CD4-positive, alpha-beta memory T cell (primary cell): Measurements from ENCODE around the gene SOX15. TPM values are rescaled to one million over a fixed set of nuclear protein-coding genes. Genes with fewer than 3 reads are reported as not detected.
A peak's percentile ranks its signal among the peaks of the same experiment; 100 is the strongest.
"Not testable (repeated sequence)": the region's sequence is repeated elsewhere in the genome, so short reads cannot be mapped to it uniquely, and the experiment has no call there.

Source experiments
- CTCF ChIA-PET: fragments of 350-600 bp; sonication (Branson Sonifier 250); formaldehyde crosslinking; loops from one replicate; lab custom pipeline; 2021; ENCODE audit warnings: inconsistent platforms; ENCODE audit not compliant: partially characterized antibody; lab: Charles Lee
- POLR2A ChIA-PET: fragments of 350-600 bp; sonication (Branson Sonifier 250); formaldehyde crosslinking; loops from one replicate; lab custom pipeline; 2021; ENCODE audit not compliant: partially characterized antibody; lab: Charles Lee
- DNase-seq, 5 donors: peaks; one replicate each; pipeline versions ENCODE4 v3.0.0 to v3.0.0-alpha.2; 2020 to 2022; ENCODE audit warnings: mixed read lengths in 1 of 5
- H3K27ac ChIP-seq: one replicate; pipeline ENCODE4 v1.7.0; 2013; ENCODE audit warnings: low read depth, low read length
- H3K27me3 ChIP-seq: 2 replicates; pipeline ENCODE4 v1.7.0; 2013; ENCODE audit warnings: mild to moderate bottlenecking, low read length, moderate library complexity; ENCODE audit not compliant: insufficient read depth
- H3K36me3 ChIP-seq: 2 replicates; pipeline ENCODE4 v1.7.0; 2013; ENCODE audit warnings: mild to moderate bottlenecking, low read length, moderate library complexity; ENCODE audit not compliant: insufficient read depth
- H3K4me1 ChIP-seq: 2 replicates; pipeline ENCODE4 v1.7.0; 2013; ENCODE audit warnings: mild to moderate bottlenecking, low read length, moderate library complexity; ENCODE audit not compliant: insufficient read depth
- H3K4me3 ChIP-seq, 2 donors: one replicate each; pipeline ENCODE4 v1.7.0; 2013; ENCODE audit warnings: low read length in 2 of 2, mild to moderate bottlenecking in 1 of 2
- H3K9me3 ChIP-seq, 2 donors: one replicate each; pipeline ENCODE4 v1.7.0; 2013; ENCODE audit warnings: low read length in 2 of 2, control low read depth in 1 of 2; ENCODE audit not compliant: control insufficient read depth in 1 of 2
- H3K27ac Mint-ChIP-seq, 7 donors: one replicate each; pipeline ENCODE4 v1.8.0; 2020 to 2021; ENCODE audit warnings: mixed read lengths in 7 of 7, mild to moderate bottlenecking in 6 of 7, inconsistent platforms in 3 of 7, moderate library complexity in 3 of 7
- H3K27me3 Mint-ChIP-seq, 2 donors: one replicate each; pipeline ENCODE4 v1.8.0; 2020 to 2021; ENCODE audit warnings: mixed read lengths in 2 of 2
- H3K36me3 Mint-ChIP-seq, 2 donors: one replicate each; pipeline ENCODE4 v1.8.0; 2020 to 2021; ENCODE audit warnings: mixed read lengths in 2 of 2, inconsistent platforms in 1 of 2, mild to moderate bottlenecking in 1 of 2
- H3K4me1 Mint-ChIP-seq, 4 donors: one replicate each; pipeline ENCODE4 v1.8.0; 2020 to 2021; ENCODE audit warnings: mixed read lengths in 4 of 4, mild to moderate bottlenecking in 1 of 4
- H3K4me3 Mint-ChIP-seq, 8 donors: one replicate each; pipeline ENCODE4 v1.8.0; 2020 to 2021; ENCODE audit warnings: mixed read lengths in 8 of 8, mild to moderate bottlenecking in 7 of 8, moderate library complexity in 6 of 8, inconsistent platforms in 3 of 8
- H3K9me3 Mint-ChIP-seq, 8 donors: one replicate each; pipeline ENCODE4 v1.8.0; 2020 to 2021; ENCODE audit warnings: mixed read lengths in 8 of 8, mild to moderate bottlenecking in 5 of 8, inconsistent platforms in 3 of 8, moderate library complexity in 1 of 8
- intact Hi-C: fragments of 100-400 bp; cut with micrococcal nuclease; formaldehyde crosslinking; loops from one replicate; pipeline ENCODE4 v1.15.1; 2023
- polyA plus RNA-seq, 2 donors: library from polyadenylated mRNA; unstranded; fragments of 300-500 nt; fragmentation: Illumina TruSeq; gene quantifications; one replicate each; pipeline ENCODE4 v1.2.3, GENCODE V29; 2021
- total RNA-seq, 2 experiments: library from RNA; stranded (reverse); gene quantifications; one replicate each; pipeline ENCODE4 v1.2.3, GENCODE V29; 2021

The SOX15 gene
- total and polyA plus RNA-seq, 4 experiments from 2014 or later = 1.0 to 1.1 TPM; not detected in 2

DNA sequence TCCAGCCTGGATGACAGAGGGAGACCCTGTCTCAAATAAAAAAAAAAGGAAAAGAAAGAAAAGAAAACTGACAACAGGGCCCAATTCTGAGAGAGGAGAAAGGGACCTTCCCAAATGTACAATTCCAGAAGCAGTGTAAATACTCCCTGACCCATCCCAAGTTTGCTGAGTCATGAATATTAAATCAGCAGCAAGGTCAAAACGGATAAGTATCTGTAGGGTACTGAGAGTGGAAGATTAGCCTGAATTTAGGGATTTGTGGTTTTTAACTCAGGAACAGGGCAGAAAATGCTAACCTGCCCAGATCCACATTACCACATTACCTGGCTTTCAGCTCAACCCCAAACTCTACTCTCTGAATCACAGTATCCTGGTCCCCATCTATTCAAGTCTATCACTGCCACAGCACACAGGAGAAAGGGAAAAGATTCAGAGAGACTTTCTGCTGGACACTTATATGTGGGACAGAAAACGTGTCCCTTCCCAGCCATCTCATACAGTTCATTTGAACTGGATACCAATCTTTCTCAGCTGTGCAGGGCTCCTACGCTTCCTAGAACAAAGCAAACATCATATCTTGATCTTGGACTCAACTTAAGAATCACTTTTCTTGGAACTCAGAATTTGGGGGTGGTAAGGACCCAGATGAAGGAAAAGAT is 21.9 kb upstream of the SOX15 start:
- H3K4me3 ChIP-seq = no peak overlapping the region
- Mint-ChIP-seq H3K4me1 (peaks cover 25 to 53% (median 41%) of the 10 kb centered on the region in 4 donors), H3K9me3 (no peaks in the 10 kb centered on the region), H3K27me3 (no peaks in the 10 kb centered on the region), H3K27ac (peak overlapping the region in 5 of 7 donors; percentile 23 to 63 (median 51)), H3K36me3 (peaks cover 11 to 12% of the 10 kb centered on the region in 2 donors), H3K4me3 (peak overlapping the region in 5 of 8 donors; percentile 70 to 95 (median 87))
- ChIA-PET CTCF (interaction anchor here (2.0 to 2.3 kb wide), 2 partner anchors 16 to 22 kb away, joined by 7 to 10 read pairs; partner anchors contain the start of genes SAT2 and SOX15), POLR2A (interaction anchor here (0.7 to 5.0 kb wide), 6 partner anchors 15 to 175 kb away, joined by 3 to 105 read pairs (median 4); partner anchors contain the start of genes MPDU1, SAT2, TP53 and WRAP53)
- peak overlapping the region; percentile 1 for H3K27ac ChIP-seq
- H3K4me1 ChIP-seq = peaks cover 42% of the 10 kb centered on the region
- H3K36me3 ChIP-seq = peaks cover 8% of the 10 kb centered on the region
- intact Hi-C loops = no loop called here
- no peaks in the 10 kb centered on the region for H3K9me3 ChIP-seq
- DNase-seq = no peak
- H3K27me3 ChIP-seq = no peaks in the 10 kb centered on the region

DNA sequence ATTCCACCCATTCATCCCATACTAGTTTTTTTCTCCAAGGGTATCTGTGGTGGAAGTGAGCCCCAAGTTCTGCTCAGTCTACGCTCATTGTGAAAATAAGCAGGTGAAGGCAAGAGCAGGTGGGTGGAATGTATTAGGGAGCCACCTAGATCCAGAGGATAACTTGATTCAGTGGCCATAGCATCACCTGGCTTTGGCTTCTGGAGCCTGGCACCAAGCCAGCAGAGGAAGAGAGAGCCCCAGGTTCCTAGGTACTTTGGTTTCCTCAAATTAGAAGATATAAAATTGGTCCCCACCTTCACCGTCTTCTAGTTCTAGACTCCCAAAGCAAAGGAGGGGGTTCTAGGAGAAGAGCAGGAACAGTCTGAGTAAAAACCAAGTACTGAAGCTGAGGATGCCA is 20.7 kb upstream of the SOX15 start:
- CTCF ChIA-PET = interaction anchor here (0.7 to 2.3 kb wide), 5 partner anchors 17 to 76 kb away, joined by 3 to 10 read pairs (median 4); partner anchors contain the start of genes SAT2 and SOX15
- H3K27me3 ChIP-seq = no peaks in the 10 kb centered on the region

DNA sequence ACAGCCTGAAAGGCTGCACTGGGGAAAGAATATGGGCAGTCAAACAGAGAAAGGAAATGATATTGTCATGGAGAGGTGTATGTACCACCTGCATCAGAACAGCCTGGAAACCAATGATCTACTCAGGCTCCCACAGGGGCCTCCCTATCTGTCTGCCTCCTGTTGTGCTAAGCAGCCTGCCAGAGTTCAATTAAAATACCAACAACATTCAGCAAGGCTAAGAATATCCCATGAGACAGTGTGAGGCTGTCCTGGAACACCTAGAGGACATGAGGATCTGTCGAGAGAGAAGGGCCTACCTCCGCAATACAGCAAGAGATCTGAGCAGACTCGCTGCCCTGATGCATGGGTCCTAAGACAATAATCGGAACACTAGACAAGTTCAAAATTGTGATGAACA is 16.4 kb upstream of the SOX15 start:
- Histone ChIP-seq H3K9me3 (no peaks in the 10 kb centered on the region), H3K27ac (no peak overlapping the region), H3K36me3 (peaks cover 38% of the 10 kb centered on the region), H3K4me1 (peaks cover 13% of the 10 kb centered on the region), H3K27me3 (no peaks in the 10 kb centered on the region), H3K4me3 (no peak overlapping the region)
- intact Hi-C loops = no loop called here
- peaks cover 0 to 3% (median 0%) of the 10 kb centered on the region in 8 donors for H3K9me3 Mint-ChIP-seq
- H3K27ac Mint-ChIP-seq = peak overlapping the region in 1 of 7 donors; percentile 38
- H3K27me3 Mint-ChIP-seq = no peaks in the 10 kb centered on the region
- peaks cover 36 to 44% of the 10 kb centered on the region in 2 donors for H3K36me3 Mint-ChIP-seq
- H3K4me1 Mint-ChIP-seq = peaks cover 9 to 28% (median 17%) of the 10 kb centered on the region in 4 donors
- ChIA-PET POLR2A (no interaction called here), CTCF (interaction anchor here (1.3 kb wide), 1 partner anchor 17 kb away, joined by 4 read pairs; no protein-coding TSS in a partner anchor)
- peak overlapping the region in 1 of 8 donors; percentile 17 for H3K4me3 Mint-ChIP-seq
- no peak for DNase-seq

More for the DNA sequence above, 20.7 kb upstream of the SOX15 start:
- H3K36me3 ChIP-seq = peaks cover 11% of the 10 kb centered on the region
- intact Hi-C loops = no loop called here
- Mint-ChIP-seq H3K4me1 (peaks cover 28 to 56% (median 45%) of the 10 kb centered on the region in 4 donors), H3K9me3 (no peaks in the 10 kb centered on the region), H3K4me3 (no peak overlapping the region), H3K27ac (peak overlapping the region in 2 of 7 donors; percentile 20 to 60), H3K36me3 (peaks cover 13 to 19% of the 10 kb centered on the region in 2 donors), H3K27me3 (no peaks in the 10 kb centered on the region)
- POLR2A ChIA-PET = interaction anchor here (2.1 kb wide), 1 partner anchor 26 kb away, joined by 7 read pairs; the partner anchor contains the start of gene MPDU1
- no peak overlapping the region for H3K27ac ChIP-seq
- no peak overlapping the region for H3K4me3 ChIP-seq
- H3K4me1 ChIP-seq = peaks cover 42% of the 10 kb centered on the region
- no peak for DNase-seq
- no peaks in the 10 kb centered on the region for H3K9me3 ChIP-seq

GRCh38 chr17:7597561-7597960 is 7.7 kb upstream of the SOX15 start:
- peaks cover 72% of the 10 kb centered on the region for H3K36me3 ChIP-seq
- CTCF ChIA-PET = not testable (repeated sequence)

GRCh38 chr17:7593296-7593695 is 3.4 kb upstream of the SOX15 start:
- CTCF ChIA-PET = interaction anchor here (1.2 kb wide), 1 partner anchor 238 kb away, joined by 3 read pairs; no protein-coding TSS in a partner anchor
- intact Hi-C loops = no loop called here
- POLR2A ChIA-PET = interaction anchor here (0.9 to 1.0 kb wide), 2 partner anchors 8 to 13 kb away, joined by 3 to 5 read pairs; no protein-coding TSS in a partner anchor
- H3K27ac ChIP-seq = no peak overlapping the region
- peaks cover 58% of the 10 kb centered on the region for H3K36me3 ChIP-seq
- no peak for DNase-seq
- H3K27me3 ChIP-seq = no peaks in the 10 kb centered on the region
- H3K4me1 ChIP-seq = peaks cover 8% of the 10 kb centered on the region
- Mint-ChIP-seq H3K4me3 (no peak overlapping the region), H3K4me1 (peaks cover 0 to 5% (median under 1%) of the 10 kb centered on the region in 4 donors), H3K27me3 (no peaks in the 10 kb centered on the region), H3K27ac (peak overlapping the region in 4 of 7 donors; percentile 27 to 85 (median 54)), H3K36me3 (peaks cover 43 to 60% of the 10 kb centered on the region in 2 donors), H3K9me3 (peaks cover 0 to 4% (median 0%) of the 10 kb centered on the region in 8 donors)
- H3K9me3 ChIP-seq = no peaks in the 10 kb centered on the region
- H3K4me3 ChIP-seq = no peak overlapping the region

More at GRCh38 chr17:7597561-7597960, 7.7 kb upstream of the SOX15 start:
- H3K4me3 ChIP-seq, H3K27me3 ChIP-seq, H3K4me1 Mint-ChIP-seq, DNase-seq, H3K27ac Mint-ChIP-seq, H3K27me3 Mint-ChIP-seq, H3K27ac ChIP-seq, H3K4me3 Mint-ChIP-seq, H3K4me1 ChIP-seq, H3K9me3 Mint-ChIP-seq, intact Hi-C loops, H3K9me3 ChIP-seq: not testable (repeated sequence)
- peaks cover 51 to 66% of the 10 kb centered on the region in 2 donors for H3K36me3 Mint-ChIP-seq
- POLR2A ChIA-PET = interaction anchor here (1.1 kb wide), 1 partner anchor 14 kb away, joined by 4 read pairs; no protein-coding TSS in a partner anchor

GRCh38 chr17:7592422-7593021 is 2.6 kb upstream of the SOX15 start:
- Mint-ChIP-seq H3K27ac (no peak overlapping the region), H3K27me3 (no peaks in the 10 kb centered on the region), H3K9me3 (peaks cover 0 to 4% (median 0%) of the 10 kb centered on the region in 8 donors), H3K4me3 (no peak overlapping the region), H3K4me1 (peaks cover 0 to 5% (median under 1%) of the 10 kb centered on the region in 4 donors), H3K36me3 (peaks cover 43 to 64% of the 10 kb centered on the region in 2 donors)
- Histone ChIP-seq H3K27ac (no peak overlapping the region), H3K36me3 (peaks cover 61% of the 10 kb centered on the region), H3K4me3 (no peak overlapping the region), H3K9me3 (no peaks in the 10 kb centered on the region), H3K27me3 (no peaks in the 10 kb centered on the region), H3K4me1 (peaks cover 8% of the 10 kb centered on the region)
- DNase-seq = no peak
- intact Hi-C loops = no loop called here
- POLR2A ChIA-PET = no interaction called here
- CTCF ChIA-PET = interaction anchor here (0.7 to 1.2 kb wide), 2 partner anchors 79 to 237 kb away, joined by 3 read pairs; no protein-coding TSS in a partner anchor
